Effector CD4-positive, alpha-beta T cell (primary cell): ENCODE measurements around the gene HDAC4.

Experiments
- DNase-seq: peaks from one replicate; pipeline ENCODE4 v3.0.0-alpha.2; 2020

The HDAC4 gene

DNA sequence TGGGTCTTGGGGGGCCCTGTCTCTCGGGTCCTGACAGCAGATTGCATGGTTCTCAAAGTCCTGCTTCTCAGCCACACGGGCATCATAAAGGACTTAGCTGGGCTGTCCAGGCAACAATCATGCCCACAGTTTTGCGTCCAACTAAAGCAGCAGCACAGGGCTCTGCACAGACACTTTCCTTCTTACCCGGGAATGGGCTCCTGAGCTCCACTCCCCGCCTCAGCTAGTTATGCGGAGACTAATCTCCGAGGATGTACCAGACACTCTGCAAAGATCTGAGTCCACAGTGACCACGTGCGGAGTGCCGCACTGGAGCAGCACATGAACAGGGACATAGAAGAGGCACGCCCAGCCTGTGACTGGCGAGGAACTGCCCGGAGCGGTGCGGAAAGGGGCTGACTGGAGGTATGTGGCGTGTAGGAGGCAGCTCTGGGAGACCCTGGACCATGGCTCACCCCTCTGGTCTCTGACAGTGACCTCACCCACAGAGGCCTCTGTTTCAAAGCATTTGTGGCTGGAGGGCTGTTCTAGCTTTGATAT is 270.0 kb downstream of the HDAC4 start:
- no peak for DNase-seq

DNA sequence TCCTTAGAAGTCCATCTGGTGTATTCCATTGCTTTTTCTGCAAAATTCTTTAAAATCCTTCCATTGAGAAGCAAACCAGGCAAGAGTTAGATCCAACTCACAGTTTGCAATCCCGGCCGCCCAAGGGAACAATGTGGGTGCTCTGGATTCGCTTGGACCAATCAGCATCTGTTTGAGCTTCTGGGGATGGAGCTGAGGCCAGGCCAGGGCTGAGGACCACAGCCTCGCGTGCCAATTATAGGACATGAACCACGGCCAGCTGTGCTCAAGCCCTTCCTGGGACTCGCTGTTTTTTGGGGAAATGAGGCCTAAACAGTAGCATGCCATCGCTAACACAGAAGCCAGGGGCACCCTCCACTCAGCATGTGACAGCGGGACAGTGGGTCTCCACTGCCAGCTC is 270.8 kb downstream of the HDAC4 start:
- no peak for DNase-seq

GRCh38 chr2:239129147-239129920 is 271.5 kb downstream of the HDAC4 start:
- no peak for DNase-seq

DNA sequence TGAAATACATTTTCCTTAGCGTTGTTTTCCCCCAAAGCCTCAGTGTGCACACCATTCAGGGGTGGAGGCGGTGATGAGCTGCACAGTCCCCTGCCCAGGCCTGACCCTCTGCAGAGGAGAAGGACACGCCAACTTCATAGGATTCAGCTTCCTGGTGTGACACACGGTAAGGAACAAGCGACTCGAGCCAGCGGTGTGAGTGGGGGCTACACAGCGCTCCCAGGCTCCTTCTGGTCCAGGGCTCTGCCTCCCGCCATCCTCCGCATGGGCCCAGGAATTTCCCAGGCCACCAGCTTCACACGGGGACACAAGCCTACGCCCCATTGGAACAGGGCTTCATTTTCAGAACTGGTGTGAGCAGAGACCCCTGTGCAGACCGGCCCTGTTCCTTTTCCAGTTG is 272.1 kb downstream of the HDAC4 start:
- DNase-seq = no peak

DNA sequence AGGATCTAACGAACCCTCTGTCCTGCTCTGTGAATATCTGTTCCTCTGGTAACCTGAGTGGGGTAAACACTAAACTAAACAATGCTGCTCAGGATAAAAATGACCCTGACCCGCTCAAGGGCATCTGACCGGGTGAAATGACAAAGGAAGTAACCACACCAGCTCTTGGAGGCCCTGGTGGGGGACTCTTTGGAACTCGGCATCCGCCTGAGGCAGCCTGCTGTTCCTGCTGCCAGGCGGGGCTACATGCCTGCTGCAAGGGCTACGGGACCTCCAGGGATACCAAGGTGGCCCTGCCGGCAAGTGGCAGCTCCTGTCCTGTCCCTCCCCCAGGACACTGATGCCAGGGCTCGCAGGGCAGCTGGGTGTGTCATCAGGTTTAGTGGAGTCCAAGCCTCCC is 273.3 kb downstream of the HDAC4 start:
- no peak for DNase-seq

GRCh38 chr2:239125726-239126675 is 274.8 kb downstream of the HDAC4 start:
- no peak for DNase-seq

DNA sequence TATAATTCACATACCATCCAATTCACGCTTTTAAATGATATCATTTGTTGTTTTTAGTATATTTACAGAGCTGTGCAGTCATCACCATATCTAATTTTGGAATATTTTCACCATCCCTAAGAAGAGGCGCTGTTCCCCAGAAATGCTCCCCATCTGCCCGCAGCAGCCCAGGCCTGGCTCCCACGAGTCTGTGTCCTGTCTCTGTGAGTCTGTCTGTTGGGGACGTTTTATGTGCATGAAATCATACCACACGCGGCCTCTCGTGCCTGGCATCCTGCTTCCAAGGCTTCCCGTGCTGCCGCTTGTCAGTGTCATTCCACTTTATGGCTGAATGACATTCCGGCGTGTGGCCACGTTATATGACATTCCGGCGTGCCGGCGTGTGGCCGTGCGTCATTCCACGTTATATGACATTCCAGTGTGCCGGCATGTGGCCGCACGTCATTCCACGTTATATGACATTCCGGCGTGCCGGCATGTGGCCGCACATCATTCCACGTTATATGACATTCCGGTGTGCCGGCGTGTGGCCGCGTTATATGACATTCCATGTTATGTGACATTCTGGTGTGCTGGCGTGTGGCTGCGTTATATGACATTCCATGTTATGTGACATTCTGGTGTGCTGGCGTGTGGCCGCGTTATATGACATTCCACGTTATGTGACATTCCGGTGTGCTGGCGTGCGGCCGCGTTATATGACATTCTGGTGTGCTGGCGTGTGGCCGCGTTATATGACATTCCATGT is 276.5 kb downstream of the HDAC4 start:
- no peak for DNase-seq

DNA sequence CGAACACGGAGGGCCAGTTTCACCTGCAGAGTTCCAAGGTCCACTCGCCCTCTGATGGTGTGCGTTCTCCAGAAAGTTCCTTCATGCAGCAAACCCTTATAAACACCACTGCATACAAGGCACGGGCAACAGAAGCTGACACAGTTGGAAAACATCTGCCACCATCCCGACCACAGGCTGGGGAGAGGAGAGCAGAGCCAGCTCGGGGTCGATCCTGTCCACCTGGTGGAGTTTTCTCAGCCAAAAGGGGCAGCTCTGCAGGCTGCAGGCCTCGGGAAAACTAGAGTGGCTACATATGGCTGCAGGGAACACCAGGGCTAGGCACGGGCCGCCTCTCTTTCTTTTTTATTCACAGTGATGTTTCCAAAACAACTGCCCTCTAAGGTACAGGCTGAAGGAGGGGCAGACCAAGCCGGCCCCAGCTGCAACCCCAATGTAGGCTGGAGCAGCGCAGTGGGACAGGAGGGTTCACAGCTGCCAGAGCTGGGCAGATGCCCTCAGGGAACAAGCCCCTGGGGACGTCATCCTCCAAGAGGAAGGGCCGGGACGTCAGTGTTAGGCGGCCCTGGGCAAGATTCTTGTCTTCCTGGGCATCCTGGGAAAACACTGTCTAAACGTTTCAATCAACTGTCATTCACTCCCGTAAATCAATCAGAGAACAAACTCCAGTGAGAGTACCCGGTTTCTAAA is 278.3 kb downstream of the HDAC4 start:
- DNase-seq = no peak

GRCh38 chr2:239121600-239122012 is 279.2 kb downstream of the HDAC4 start:
- no peak for DNase-seq

DNA sequence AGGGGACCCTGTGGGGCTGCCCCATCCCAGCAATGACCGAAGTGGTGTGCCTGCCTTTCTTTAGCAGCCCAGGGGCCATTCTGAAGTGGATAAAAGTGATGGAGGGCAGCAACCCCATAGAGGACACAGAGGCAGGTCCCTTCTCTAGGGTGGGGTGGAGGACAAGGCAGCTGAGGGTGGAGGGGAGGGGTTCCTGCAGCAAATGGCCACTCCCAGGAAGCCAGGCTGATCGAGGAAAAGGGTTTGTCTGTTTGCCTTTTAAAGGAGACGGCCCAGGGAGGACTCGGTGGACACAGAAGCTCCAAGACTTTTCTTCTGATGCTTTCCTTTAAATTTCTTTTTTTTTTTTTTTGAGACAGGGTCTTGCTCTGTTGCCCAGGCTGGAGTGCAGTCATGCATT is 280.2 kb downstream of the HDAC4 start:
- no peak for DNase-seq

- no peak for DNase-seq
Measured at GRCh38 chr2:239119346-239120126, 281.3 kb downstream of the HDAC4 start.

GRCh38 chr2:239118675-239119211 is 282.1 kb downstream of the HDAC4 start:
- no peak for DNase-seq

- no peak for DNase-seq
Measured at GRCh38 chr2:239118264-239118663, 282.6 kb downstream of the HDAC4 start.

GRCh38 chr2:239117831-239118230 is 283.0 kb downstream of the HDAC4 start:
- no peak for DNase-seq

DNA sequence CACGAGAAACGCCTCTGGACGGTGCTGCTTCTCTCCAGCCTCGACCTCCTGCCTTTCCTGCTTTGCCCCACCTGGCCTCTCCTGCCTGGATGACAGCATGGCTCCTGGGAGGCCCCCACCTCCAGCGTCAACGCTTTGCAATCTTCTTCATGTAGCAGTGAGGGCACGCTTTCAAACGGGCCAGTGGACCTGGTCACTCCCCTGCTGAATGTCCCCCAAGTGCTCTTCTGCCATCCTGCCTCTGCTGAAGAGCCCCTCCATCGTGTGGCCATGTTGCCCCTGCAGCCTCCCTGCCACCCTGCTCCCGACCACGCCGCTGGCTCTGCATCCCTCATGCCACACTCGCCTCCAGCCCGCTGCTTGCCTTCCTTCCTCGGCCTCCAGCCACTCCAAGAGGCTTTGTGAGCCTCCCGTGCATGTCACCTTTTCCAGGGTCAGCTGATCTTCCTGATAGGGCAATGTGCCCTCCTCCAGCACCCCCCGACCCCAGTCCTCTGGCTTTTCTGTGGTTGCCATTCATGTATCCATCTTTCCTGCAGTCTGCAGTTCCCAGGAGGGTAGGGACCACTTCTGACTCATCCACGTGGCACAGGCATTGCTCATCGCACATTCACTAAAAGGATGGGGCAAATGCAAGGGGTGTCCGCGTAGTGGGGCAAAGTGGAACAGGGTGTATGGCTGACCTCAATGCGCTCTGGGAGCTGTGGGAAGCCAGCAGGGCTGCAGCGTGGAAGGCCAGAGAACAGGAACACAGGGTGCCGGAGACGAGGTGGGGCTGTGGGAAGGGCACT is 284.2 kb downstream of the HDAC4 start:
- no peak for DNase-seq

GRCh38 chr2:239115616-239116015 is 285.2 kb downstream of the HDAC4 start:
- no peak for DNase-seq

- no peak for DNase-seq
Measured at GRCh38 chr2:239114616-239115265, 286.1 kb downstream of the HDAC4 start.

- no peak for DNase-seq
Measured at GRCh38 chr2:239114119-239114581, 286.7 kb downstream of the HDAC4 start.

DNA sequence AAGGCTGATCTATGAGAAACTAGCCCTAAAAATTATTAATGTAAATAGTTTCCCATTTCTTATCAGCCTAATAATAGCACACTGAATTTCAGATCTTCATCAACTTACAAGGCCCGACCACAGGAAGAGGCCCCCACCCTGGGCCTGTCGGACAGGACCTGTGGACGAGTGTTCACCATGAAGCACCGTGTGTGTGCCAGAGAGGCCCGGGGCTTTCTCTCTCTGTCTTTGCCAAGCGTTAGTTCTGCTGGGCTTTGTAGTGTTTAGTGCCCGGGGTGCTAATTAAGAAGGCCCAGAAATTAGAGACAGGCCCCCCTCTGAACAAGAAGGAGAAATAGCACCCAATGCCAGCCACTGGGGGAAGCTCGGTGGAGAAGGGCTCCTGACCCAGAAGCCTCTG is 287.2 kb downstream of the HDAC4 start:
- DNase-seq = no peak

GRCh38 chr2:239113171-239113570 is 287.6 kb downstream of the HDAC4 start:
- no peak for DNase-seq
